Prostate gland (tissue), 2 donors: ENCODE measurements around the gene ADPRHL1.

Source experiments
- POLR2A ChIP-seq: fragments of 450-650 bp; IDR thresholded peaks from one replicate; pipeline ENCODE4 v1.6.1; 2016; ENCODE audit warnings: antibody characterized with exemption, mild to moderate bottlenecking
- POLR2AphosphoS5 ChIP-seq: sonication (generic); formaldehyde crosslinking; IDR thresholded peaks from one replicate; pipeline ENCODE4 v1.6.1; 2017; ENCODE audit warnings: antibody characterized with exemption
- TF ChIP-seq, protein P1 (sequence below), 4 experiments: fragments of 200-600 bp in 2 of 4; fragments of 450-650 bp in 2 of 4; sonication (generic) in 2 of 4; IDR thresholded peaks; 1 replicate in 3 of 4; 2 replicates in 1 of 4; pipeline ENCODE4 v1.5.1; 2016 to 2019; ENCODE audit warnings: antibody characterized with exemption in 4 of 4, mild to moderate bottlenecking in 2 of 4, moderate library complexity in 2 of 4

DNA sequence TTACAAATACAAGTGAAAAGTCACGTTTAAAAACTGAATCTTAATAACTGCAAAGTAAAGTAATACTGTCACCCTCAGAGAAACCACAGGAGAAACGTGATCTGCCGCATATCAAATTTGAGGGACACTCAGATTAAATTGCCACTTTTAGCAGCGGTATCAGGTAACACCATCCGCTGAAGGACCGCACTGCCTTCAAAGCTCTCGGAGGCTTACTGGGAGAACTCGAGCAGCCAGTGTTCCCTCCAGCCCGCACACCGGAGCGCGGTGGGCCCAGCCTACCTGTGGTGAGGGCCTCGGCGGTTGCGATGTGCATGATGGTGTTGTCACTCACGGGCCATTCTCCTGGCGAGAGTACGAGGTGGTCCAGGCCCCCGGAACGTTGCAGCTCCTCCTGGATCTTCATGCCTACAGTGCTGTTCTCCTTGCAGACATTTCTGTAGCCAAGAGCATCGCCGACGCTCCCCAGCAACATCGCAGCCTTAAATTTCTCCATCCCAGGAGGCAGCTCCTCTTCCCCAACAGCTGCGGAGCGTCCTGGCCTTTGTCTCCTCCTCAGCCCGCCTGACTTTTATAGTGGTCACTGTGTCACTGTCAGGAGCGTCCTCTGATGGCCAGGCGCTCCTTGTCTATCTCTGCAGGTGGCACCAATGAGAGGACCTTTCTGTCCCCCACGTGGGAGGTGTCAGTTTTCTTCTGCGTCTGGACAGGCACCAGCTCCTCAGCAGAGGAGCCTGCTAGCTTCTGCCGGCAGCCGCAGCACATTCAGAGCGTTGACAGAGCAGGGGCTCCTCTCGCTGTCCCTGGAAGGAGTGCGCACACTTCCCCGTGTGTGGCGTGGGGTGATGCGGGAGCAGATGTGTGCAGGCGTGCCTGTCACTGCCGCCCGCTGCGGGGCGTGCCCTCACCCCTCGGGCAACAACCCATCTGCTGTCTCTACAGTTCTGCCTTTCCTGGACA, at the start of gene ADPRHL1:
- TF ChIP-seq POLR2A (no peak), POLR2AphosphoS5 (no peak)
- TF ChIP-seq, protein P1, sequence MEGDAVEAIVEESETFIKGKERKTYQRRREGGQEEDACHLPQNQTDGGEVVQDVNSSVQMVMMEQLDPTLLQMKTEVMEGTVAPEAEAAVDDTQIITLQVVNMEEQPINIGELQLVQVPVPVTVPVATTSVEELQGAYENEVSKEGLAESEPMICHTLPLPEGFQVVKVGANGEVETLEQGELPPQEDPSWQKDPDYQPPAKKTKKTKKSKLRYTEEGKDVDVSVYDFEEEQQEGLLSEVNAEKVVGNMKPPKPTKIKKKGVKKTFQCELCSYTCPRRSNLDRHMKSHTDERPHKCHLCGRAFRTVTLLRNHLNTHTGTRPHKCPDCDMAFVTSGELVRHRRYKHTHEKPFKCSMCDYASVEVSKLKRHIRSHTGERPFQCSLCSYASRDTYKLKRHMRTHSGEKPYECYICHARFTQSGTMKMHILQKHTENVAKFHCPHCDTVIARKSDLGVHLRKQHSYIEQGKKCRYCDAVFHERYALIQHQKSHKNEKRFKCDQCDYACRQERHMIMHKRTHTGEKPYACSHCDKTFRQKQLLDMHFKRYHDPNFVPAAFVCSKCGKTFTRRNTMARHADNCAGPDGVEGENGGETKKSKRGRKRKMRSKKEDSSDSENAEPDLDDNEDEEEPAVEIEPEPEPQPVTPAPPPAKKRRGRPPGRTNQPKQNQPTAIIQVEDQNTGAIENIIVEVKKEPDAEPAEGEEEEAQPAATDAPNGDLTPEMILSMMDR (IDR thresholded peaks at IDR 0.05), result no peak
